HEK293T (cell line): Measurements from ENCODE around the gene UBAP2.

Source experiments
- CTCF ChIA-PET: fragments of 350-600 bp; formaldehyde crosslinking; extraction: SDS; loops from one replicate; lab custom pipeline; 2021; ENCODE audit warnings: antibody characterized with exemption, inconsistent platforms; lab: Yijun Ruan, JAX
- POLR2A ChIA-PET: fragments of 350-600 bp; formaldehyde crosslinking; extraction: SDS; loops from one replicate; lab custom pipeline; 2020; ENCODE audit warnings: antibody characterized with exemption, inconsistent platforms; lab: Yijun Ruan, JAX
- DNase-seq: peaks from one replicate; pipeline ENCODE4 v3.0.0; 2012; ENCODE audit warnings: mixed read lengths; ENCODE audit errors: extremely low spot score
- ARNT ChIP-seq: fragments of 450-650 bp; IDR thresholded peaks from 2 replicates; pipeline ENCODE4 v1.6.1; 2017; ENCODE audit warnings: mild to moderate bottlenecking
- BHLHE40 ChIP-seq: fragments of 450-650 bp; IDR thresholded peaks from 2 replicates; pipeline ENCODE4 v1.6.1; 2016; ENCODE audit warnings: mild to moderate bottlenecking, moderate library complexity, borderline replicate concordance
- CTBP1 ChIP-seq: fragments of 450-650 bp; IDR thresholded peaks from 2 replicates; pipeline ENCODE4 v1.6.1; 2016; ENCODE audit warnings: borderline replicate concordance
- ELF4 ChIP-seq: fragments of 450-650 bp; IDR thresholded peaks from 2 replicates; pipeline ENCODE4 v1.6.1; 2017; ENCODE audit warnings: antibody characterized with exemption
- FOXA1 ChIP-seq: fragments of 450-650 bp; IDR thresholded peaks from 2 replicates; pipeline ENCODE4 v1.6.1; 2016; ENCODE audit warnings: mild to moderate bottlenecking
- FOXK2 ChIP-seq: fragments of 450-650 bp; IDR thresholded peaks from 2 replicates; pipeline ENCODE4 v1.6.1; 2016; ENCODE audit warnings: mild to moderate bottlenecking
- FOXM1 ChIP-seq: fragments of 450-650 bp; IDR thresholded peaks from 2 replicates; pipeline ENCODE4 v1.6.1; 2017; ENCODE audit warnings: mild to moderate bottlenecking, borderline replicate concordance
- HDGF ChIP-seq: fragments of 450-650 bp; IDR thresholded peaks from 2 replicates; pipeline ENCODE4 v1.6.1; 2017; ENCODE audit warnings: antibody characterized with exemption, borderline replicate concordance
- L3MBTL2 ChIP-seq: fragments of 450-650 bp; conservative IDR thresholded peaks from 2 replicates; pipeline ENCODE4 v1.6.1; 2016; ENCODE audit warnings: mild to moderate bottlenecking
- LEF1 ChIP-seq: fragments of 450-650 bp; IDR thresholded peaks from 2 replicates; pipeline ENCODE4 v1.6.1; 2017; ENCODE audit warnings: mild to moderate bottlenecking, borderline replicate concordance
- NFRKB ChIP-seq: fragments of 450-650 bp; IDR thresholded peaks from 2 replicates; pipeline ENCODE4 v1.6.1; 2016; ENCODE audit warnings: mild to moderate bottlenecking, moderate library complexity
- PKNOX1 ChIP-seq: fragments of 450-650 bp; IDR thresholded peaks from 2 replicates; pipeline ENCODE4 v1.6.1; 2016
- SP1 ChIP-seq: fragments of 450-650 bp; IDR thresholded peaks from 2 replicates; pipeline ENCODE4 v1.6.1; 2017
- SUZ12 ChIP-seq: fragments of 450-650 bp; IDR thresholded peaks from 2 replicates; pipeline ENCODE4 v1.6.1; 2016; ENCODE audit warnings: mild to moderate bottlenecking
- TARDBP ChIP-seq: fragments of 450-650 bp; IDR thresholded peaks from 2 replicates; pipeline ENCODE4 v1.6.1; 2016
- ZNF384 ChIP-seq: fragments of 450-650 bp; IDR thresholded peaks from 2 replicates; pipeline ENCODE4 v1.6.1; 2016

The UBAP2 gene

GRCh38 chr9:33913541-33913940 lies 135.1 kb downstream of the UBAP2 start:
- no peak for TF ChIP-seq BHLHE40
- TF ChIP-seq SP1, result no peak
- no peak for TF ChIP-seq ARNT
- no peak for TF ChIP-seq CTBP1
- no peak for TF ChIP-seq TARDBP
- TF ChIP-seq FOXM1, result no peak
- CTCF ChIA-PET, result interaction anchor here (0.9 to 1.6 kb wide), 2 partner anchors 10 to 12 kb away, joined by 3 to 4 read pairs; no protein-coding TSS in a partner anchor
- POLR2A ChIA-PET, result no interaction called here
- DNase-seq, result no peak

GRCh38 chr9:33908749-33909148 lies 139.9 kb downstream of the UBAP2 start:
- no peak for DNase-seq
- POLR2A ChIA-PET, result no interaction called here
- CTCF ChIA-PET, result no interaction called here
- TF ChIP-seq PKNOX1 (no peak), HDGF (no peak), NFRKB (no peak), CTBP1 (no peak), FOXA1 (no peak), SUZ12 (no peak), LEF1 (no peak), BHLHE40 (no peak), ELF4 (no peak), TARDBP (no peak), L3MBTL2 (no peak), ZNF384 (no peak), FOXM1 (no peak), SP1 (no peak), ARNT (no peak)

GRCh38 chr9:33908114-33908513 lies 140.6 kb downstream of the UBAP2 start:
- TF ChIP-seq HDGF (no peak), CTBP1 (no peak), SUZ12 (no peak), SP1 (no peak), BHLHE40 (no peak), FOXM1 (no peak), ELF4 (no peak), NFRKB (no peak), ARNT (no peak)
- POLR2A ChIA-PET, result no interaction called here
- DNase-seq, result no peak
- CTCF ChIA-PET, result no interaction called here

GRCh38 chr9:33907347-33907746 lies 141.3 kb downstream of the UBAP2 start:
- ChIA-PET POLR2A (no interaction called here), CTCF (no interaction called here)
- DNase-seq, result no peak
- TF ChIP-seq FOXA1 (no peak), BHLHE40 (no peak), FOXM1 (no peak), L3MBTL2 (no peak)

- ChIA-PET CTCF (no interaction called here), POLR2A (no interaction called here)
- DNase-seq, result no peak
- TF ChIP-seq TARDBP, result no peak
- no peak for TF ChIP-seq FOXA1
- TF ChIP-seq ARNT, result no peak
- no peak for TF ChIP-seq SP1
- no peak for TF ChIP-seq BHLHE40
- TF ChIP-seq SUZ12, result no peak
- TF ChIP-seq ELF4, result no peak
- TF ChIP-seq NFRKB, result no peak
- TF ChIP-seq PKNOX1, result no peak
- no peak for TF ChIP-seq CTBP1
- no peak for TF ChIP-seq LEF1
- TF ChIP-seq FOXK2, result no peak
- no peak for TF ChIP-seq HDGF
- no peak for TF ChIP-seq ZNF384
- no peak for TF ChIP-seq L3MBTL2
- no peak for TF ChIP-seq FOXM1
Measured at GRCh38 chr9:33906769-33907168, 141.9 kb downstream of the UBAP2 start.

GRCh38 chr9:33905137-33905536 lies 143.6 kb downstream of the UBAP2 start:
- CTCF ChIA-PET, result interaction anchor here (0.9 kb wide), 1 partner anchor 91 kb away, joined by 3 read pairs; no protein-coding TSS in a partner anchor
- TF ChIP-seq FOXA1 (no peak), SP1 (no peak), SUZ12 (no peak), TARDBP (no peak), CTBP1 (no peak), ARNT (no peak), ELF4 (no peak), ZNF384 (no peak), NFRKB (no peak), HDGF (no peak), L3MBTL2 (no peak), PKNOX1 (no peak), LEF1 (no peak), FOXM1 (no peak), BHLHE40 (no peak), FOXK2 (no peak)
- no peak for DNase-seq
- POLR2A ChIA-PET, result no interaction called here
